Esophagus muscularis mucosa (tissue), 3 donors: Measurements from ENCODE around the gene TIPRL.

Experiments used
- CTCF ChIP-seq, 3 experiments: fragments of 200-600 bp in 2 of 3; fragments of 450-650 bp in 1 of 3; sonication (generic) in 2 of 3; IDR thresholded peaks; one replicate each; pipeline ENCODE4 v1.5.1; 2017 to 2019; ENCODE audit warnings: antibody characterized with exemption in 3 of 3, mild to moderate bottlenecking in 2 of 3, moderate library complexity in 1 of 3
- POLR2AphosphoS5 ChIP-seq, 2 donors: sonication (generic); formaldehyde crosslinking; IDR thresholded peaks; one replicate each; pipeline ENCODE4 v1.6.1; 2017; ENCODE audit warnings: antibody characterized with exemption in 2 of 2

GRCh38 chr1:168243636-168244212 lies 65.0 kb downstream of the TIPRL start:
- peak in 1 of 2 donors; percentile 11 for TF ChIP-seq POLR2AphosphoS5 (IDR thresholded peaks at IDR 0.05)
- TF ChIP-seq CTCF (IDR thresholded peaks at IDR 0.05): no peak
